ENCODE data around the gene CIAO3. TPM values are rescaled to one million over a fixed set of nuclear protein-coding genes. Genes with fewer than 3 reads are reported as not detected.

Gene CIAO3
- total RNA-seq, 2 experiments from 2014 or later: 33.3 to 38.2 TPM

DNA sequence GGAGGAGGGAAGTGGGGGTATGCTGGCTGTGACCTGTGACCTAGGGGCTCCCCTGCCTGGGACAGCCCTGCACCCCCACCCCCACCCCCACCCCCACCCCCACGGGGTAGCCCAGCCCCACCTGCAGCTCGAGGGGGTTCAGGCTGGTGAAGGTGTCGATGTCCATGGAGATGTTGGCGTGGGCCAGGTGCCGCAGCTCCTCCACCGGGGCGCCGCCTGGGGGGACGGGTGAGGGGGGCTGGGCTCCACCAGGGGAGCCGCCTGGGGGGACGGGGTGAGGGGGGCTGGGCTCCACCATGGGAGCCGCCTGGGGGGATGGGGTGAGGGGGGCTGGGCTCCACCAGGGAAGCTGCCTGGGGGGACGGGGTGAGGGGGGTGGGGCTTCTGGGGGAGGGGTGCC, 29.6 kb upstream of the CIAO3 start:
- H3K4me3 Mint-ChIP-seq: no peak overlapping the region
- Histone ChIP-seq H3K4me1 (ENCODE audit: insufficient read depth, low read length) (no peaks in the 10 kb centered on the region), H3K36me3 (ENCODE audit: insufficient read depth, low read length) (no peaks in the 10 kb centered on the region), H3K9me3 (ENCODE audit: control insufficient read depth in 1 of 2, insufficient read depth in 1 of 2, low read length in 2 of 2) (no peaks in the 10 kb centered on the region), H3K27me3 (ENCODE audit: control insufficient read depth in 1 of 2, insufficient read depth in 2 of 2, low read length in 2 of 2) (peaks cover 0 to 2% of the 10 kb centered on the region in 2 experiments), H3K4me3 (ENCODE audit: low read length) (no peak overlapping the region), H3K27ac (ENCODE audit: low read depth in 1 of 2, low read length in 2 of 2) (no peak overlapping the region)
- no peaks in the 10 kb centered on the region for H3K9me3 Mint-ChIP-seq
- no peak overlapping the region for H3K27ac Mint-ChIP-seq
- ChIA-PET CTCF (no interaction called here), POLR2A (no interaction called here)
- H3K4me1 Mint-ChIP-seq (ENCODE audit: low read depth): no peaks in the 10 kb centered on the region
- intact Hi-C loops (cut with DNase I, micrococcal nuclease): no loop called here
- no peaks in the 10 kb centered on the region for H3K27me3 Mint-ChIP-seq
- no peaks in the 10 kb centered on the region for H3K36me3 Mint-ChIP-seq (ENCODE audit: low read depth)
- no peak for ATAC-seq (ENCODE audit: poor library complexity)
- DNase-seq: peak in 1 of 14 experiments; percentile 16
- no peak for TF ChIP-seq CTCF (IDR thresholded peaks at IDR 0.05)

- Histone ChIP-seq H3K36me3 (ENCODE audit: insufficient read depth, low read length) (no peaks in the 10 kb centered on the region), H3K4me3 (ENCODE audit: low read length) (no peak overlapping the region), H3K9me3 (ENCODE audit: control insufficient read depth in 1 of 2, insufficient read depth in 1 of 2, low read length in 2 of 2) (no peaks in the 10 kb centered on the region), H3K27ac (ENCODE audit: low read depth in 1 of 2, low read length in 2 of 2) (no peak overlapping the region), H3K27me3 (ENCODE audit: control insufficient read depth in 1 of 2, insufficient read depth in 2 of 2, low read length in 2 of 2) (peaks cover 0 to 2% of the 10 kb centered on the region in 2 experiments), H3K4me1 (ENCODE audit: insufficient read depth, low read length) (no peaks in the 10 kb centered on the region)
- H3K9me3 Mint-ChIP-seq: no peaks in the 10 kb centered on the region
- no peak for ATAC-seq (ENCODE audit: poor library complexity)
- no peak overlapping the region for H3K4me3 Mint-ChIP-seq
- no peaks in the 10 kb centered on the region for H3K36me3 Mint-ChIP-seq (ENCODE audit: low read depth)
- no peaks in the 10 kb centered on the region for H3K4me1 Mint-ChIP-seq (ENCODE audit: low read depth)
- ChIA-PET POLR2A (no interaction called here), CTCF (no interaction called here)
- H3K27me3 Mint-ChIP-seq: no peaks in the 10 kb centered on the region
- H3K27ac Mint-ChIP-seq: no peak overlapping the region
- peak in 1 of 14 experiments; percentile 11 for DNase-seq
- intact Hi-C loops (cut with DNase I, micrococcal nuclease): no loop called here
- TF ChIP-seq CTCF (IDR thresholded peaks at IDR 0.05): no peak
Measured at GRCh38 chr16:769934-770333, 29.1 kb upstream of the CIAO3 start.

DNA sequence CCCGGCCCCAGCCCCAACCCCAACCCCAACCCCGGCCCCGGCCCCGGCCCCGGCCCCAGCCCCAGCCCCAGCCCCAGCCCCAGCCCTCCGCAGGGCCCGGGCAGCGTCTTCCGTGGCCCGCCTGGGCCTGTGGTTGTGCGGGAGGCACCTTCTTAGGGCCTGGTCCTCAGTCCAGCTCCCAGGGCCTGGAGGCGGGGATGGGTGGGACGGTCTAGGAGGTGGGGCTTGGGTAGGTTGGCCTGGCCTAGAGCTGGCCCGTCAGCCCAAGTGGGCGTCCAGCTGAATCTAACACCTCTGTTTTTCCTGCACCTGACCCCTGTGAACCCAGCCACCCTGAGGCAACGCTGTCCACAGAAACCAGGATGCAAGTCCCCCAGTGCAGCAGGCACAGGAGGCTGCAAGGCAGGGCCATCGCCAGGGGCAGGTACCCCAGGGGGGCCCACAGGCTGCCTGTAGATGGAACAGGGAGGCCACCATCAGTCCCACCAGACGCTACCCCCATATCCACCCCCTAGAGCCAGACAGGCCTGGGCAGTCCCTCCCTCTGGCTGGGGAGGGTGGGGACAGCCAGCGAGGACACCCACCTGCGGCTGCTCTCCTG, 28.5 kb upstream of the CIAO3 start:
- ChIA-PET POLR2A (no interaction called here), CTCF (no interaction called here)
- no peaks in the 10 kb centered on the region for H3K4me1 Mint-ChIP-seq (ENCODE audit: low read depth)
- no peaks in the 10 kb centered on the region for H3K9me3 Mint-ChIP-seq
- Histone ChIP-seq H3K9me3 (ENCODE audit: control insufficient read depth in 1 of 2, insufficient read depth in 1 of 2, low read length in 2 of 2) (no peaks in the 10 kb centered on the region), H3K36me3 (ENCODE audit: insufficient read depth, low read length) (no peaks in the 10 kb centered on the region), H3K27me3 (ENCODE audit: control insufficient read depth in 1 of 2, insufficient read depth in 2 of 2, low read length in 2 of 2) (peaks cover 0 to 2% of the 10 kb centered on the region in 2 experiments), H3K4me3 (ENCODE audit: low read length) (no peak overlapping the region), H3K27ac (ENCODE audit: low read depth in 1 of 2, low read length in 2 of 2) (no peak overlapping the region), H3K4me1 (ENCODE audit: insufficient read depth, low read length) (no peaks in the 10 kb centered on the region)
- H3K36me3 Mint-ChIP-seq (ENCODE audit: low read depth): no peaks in the 10 kb centered on the region
- no peak overlapping the region for H3K4me3 Mint-ChIP-seq
- ATAC-seq (ENCODE audit: poor library complexity): no peak
- H3K27me3 Mint-ChIP-seq: no peaks in the 10 kb centered on the region
- no peak for TF ChIP-seq CTCF (IDR thresholded peaks at IDR 0.05)
- DNase-seq: peak in 1 of 14 experiments; percentile 7
- intact Hi-C loops (cut with DNase I, micrococcal nuclease): no loop called here
- no peak overlapping the region for H3K27ac Mint-ChIP-seq
